Measurements from ENCODE around the gene PIEZO2. TPM values are rescaled to one million over a fixed set of nuclear protein-coding genes. Genes with fewer than 3 reads are reported as not detected.

PIEZO2 gene
- total RNA-seq, 3 donors from 2014 or later, result 1.9 to 26.2 (median 11.4) TPM

GRCh38 chr18:10785798-10786197 is 363.6 kb downstream of the PIEZO2 start:
- Histone ChIP-seq H3K36me3 (no peaks in the 10 kb centered on the region), H3K9me3 (no peaks in the 10 kb centered on the region), H3K27me3 (no peaks in the 10 kb centered on the region), H3K27ac (no peak overlapping the region), H3K4me1 (no peaks in the 10 kb centered on the region), H3K4me3 (no peak overlapping the region)
- DNase-seq (ENCODE audit: low spot score in 2 of 2), result no peak
- intact Hi-C loops (cut with DNase I; ENCODE audit: low total_unique reads), result no loop called here
- TF ChIP-seq POLR2A (IDR thresholded peaks at IDR 0.05) (no peak), POLR2AphosphoS5 (IDR thresholded peaks at IDR 0.05) (no peak), CTCF (IDR thresholded peaks at IDR 0.05) (no peak)

- no peaks in the 10 kb centered on the region for H3K4me1 ChIP-seq
- no peak overlapping the region for H3K4me3 ChIP-seq
- no peaks in the 10 kb centered on the region for H3K27me3 ChIP-seq
- H3K27ac ChIP-seq, result no peak overlapping the region
- TF ChIP-seq CTCF (IDR thresholded peaks at IDR 0.05), result no peak
- TF ChIP-seq POLR2A (IDR thresholded peaks at IDR 0.05), result no peak
- TF ChIP-seq POLR2AphosphoS5 (IDR thresholded peaks at IDR 0.05), result no peak
- DNase-seq (ENCODE audit: low spot score in 2 of 2), result no peak
- no peaks in the 10 kb centered on the region for H3K36me3 ChIP-seq
- no peaks in the 10 kb centered on the region for H3K9me3 ChIP-seq
- intact Hi-C loops (cut with DNase I; ENCODE audit: low total_unique reads), result no loop called here
Measured at GRCh38 chr18:10784596-10785202, 364.7 kb downstream of the PIEZO2 start.

GRCh38 chr18:10783941-10784340 is 365.4 kb downstream of the PIEZO2 start:
- H3K36me3 ChIP-seq, result no peaks in the 10 kb centered on the region
- no peak for DNase-seq (ENCODE audit: low spot score in 2 of 2)
- no peak overlapping the region for H3K27ac ChIP-seq
- intact Hi-C loops (cut with DNase I; ENCODE audit: low total_unique reads), result no loop called here
- H3K27me3 ChIP-seq, result no peaks in the 10 kb centered on the region
- H3K4me1 ChIP-seq, result no peaks in the 10 kb centered on the region
- no peak overlapping the region for H3K4me3 ChIP-seq
- TF ChIP-seq POLR2AphosphoS5 (IDR thresholded peaks at IDR 0.05), result no peak
- TF ChIP-seq CTCF (IDR thresholded peaks at IDR 0.05), result no peak
- no peak for TF ChIP-seq POLR2A (IDR thresholded peaks at IDR 0.05)
- H3K9me3 ChIP-seq, result no peaks in the 10 kb centered on the region

- Histone ChIP-seq H3K4me3 (no peak overlapping the region), H3K27ac (no peak overlapping the region), H3K4me1 (no peaks in the 10 kb centered on the region), H3K9me3 (no peaks in the 10 kb centered on the region), H3K36me3 (no peaks in the 10 kb centered on the region), H3K27me3 (no peaks in the 10 kb centered on the region)
- no peak for DNase-seq (ENCODE audit: low spot score in 2 of 2)
- intact Hi-C loops (cut with DNase I; ENCODE audit: low total_unique reads), result no loop called here
- TF ChIP-seq POLR2AphosphoS5 (IDR thresholded peaks at IDR 0.05) (no peak), CTCF (IDR thresholded peaks at IDR 0.05) (no peak), POLR2A (IDR thresholded peaks at IDR 0.05) (no peak)
Measured at GRCh38 chr18:10776493-10776892, 372.9 kb downstream of the PIEZO2 start.

GRCh38 chr18:10775026-10775425 is 374.3 kb downstream of the PIEZO2 start:
- intact Hi-C loops (cut with DNase I; ENCODE audit: low total_unique reads), result no loop called here
- Histone ChIP-seq H3K9me3 (no peaks in the 10 kb centered on the region), H3K27me3 (no peaks in the 10 kb centered on the region), H3K27ac (no peak overlapping the region), H3K4me1 (no peaks in the 10 kb centered on the region), H3K36me3 (no peaks in the 10 kb centered on the region), H3K4me3 (no peak overlapping the region)
- DNase-seq (ENCODE audit: low spot score in 2 of 2), result no peak
- no peak for TF ChIP-seq POLR2A (IDR thresholded peaks at IDR 0.05)
- no peak for TF ChIP-seq POLR2AphosphoS5 (IDR thresholded peaks at IDR 0.05)
- TF ChIP-seq CTCF (IDR thresholded peaks at IDR 0.05), result no peak

Data from breast epithelium (tissue), 4 donors.